GM21717 (cell line): ENCODE measurements around the gene GUK1.
A peak's percentile ranks its signal among the peaks of the same experiment; 100 is the strongest.
"Not testable (repeated sequence)": the region's sequence is repeated elsewhere in the genome, so short reads cannot be mapped to it uniquely, and the experiment has no call there.

ENCODE experiments used
- ATAC-seq: cut with Tn5 transposase; IDR thresholded peaks from one replicate; pipeline ENCODE4 v1.9.1; 2021; ENCODE audit warnings: mild to moderate bottlenecking, moderate library complexity; ENCODE audit not compliant: unreplicated experiment

GUK1 gene

GRCh38 chr1:228104526-228105269 lies 35.4 kb upstream of the GUK1 start:
- ATAC-seq: no peak

GRCh38 chr1:228105270-228105995 lies 34.6 kb upstream of the GUK1 start:
- no peak for ATAC-seq

GRCh38 chr1:228105996-228106799 lies 33.9 kb upstream of the GUK1 start:
- no peak for ATAC-seq

- no peak for ATAC-seq
Observed at GRCh38 chr1:228106800-228107054, 33.4 kb upstream of the GUK1 start.

GRCh38 chr1:228107636-228108035 lies 32.4 kb upstream of the GUK1 start:
- no peak for ATAC-seq

GRCh38 chr1:228108055-228108690 lies 31.9 kb upstream of the GUK1 start:
- no peak for ATAC-seq

GRCh38 chr1:228108742-228109072 lies 31.4 kb upstream of the GUK1 start:
- no peak for ATAC-seq

- ATAC-seq: peak; percentile 81
Observed at GRCh38 chr1:228109073-228109961, 30.8 kb upstream of the GUK1 start, which contains the start of gene MRPL55. Gene MRPL55 (minus strand): TSS chr1:228109299. CDS start chr1:228108260, 1,039 bp downstream.

- ATAC-seq: peak; percentile 8
Observed at GRCh38 chr1:228109962-228110488, 30.1 kb upstream of the GUK1 start.

- ATAC-seq: no peak
Observed at GRCh38 chr1:228110556-228110955, 29.5 kb upstream of the GUK1 start.

- ATAC-seq: not testable (repeated sequence)
Observed at GRCh38 chr1:228111315-228111714, 28.8 kb upstream of the GUK1 start.

- no peak for ATAC-seq
Observed at GRCh38 chr1:228112167-228112566, 27.9 kb upstream of the GUK1 start.

GRCh38 chr1:228112617-228113016 lies 27.5 kb upstream of the GUK1 start:
- ATAC-seq: no peak

GRCh38 chr1:228114827-228115226 lies 25.3 kb upstream of the GUK1 start:
- no peak for ATAC-seq

- no peak for ATAC-seq
Observed at GRCh38 chr1:228117335-228117734, 22.7 kb upstream of the GUK1 start.

GRCh38 chr1:228118040-228118439 lies 22.0 kb upstream of the GUK1 start:
- no peak for ATAC-seq

GRCh38 chr1:228120351-228120750 lies 19.7 kb upstream of the GUK1 start:
- ATAC-seq: no peak

- no peak for ATAC-seq
Observed at GRCh38 chr1:228120857-228121489, 19.1 kb upstream of the GUK1 start.

GRCh38 chr1:228122921-228123441 lies 17.1 kb upstream of the GUK1 start:
- no peak for ATAC-seq
